Amygdala (tissue), 56 donors: ENCODE data around the gene SPRR2E.
"Not testable (repeated sequence)": the region's sequence is repeated elsewhere in the genome, so short reads cannot be mapped to it uniquely, and the experiment has no call there.

Experiments
- DNase-seq, 56 donors: peaks; one replicate each; lab custom pipeline; 2025; lab: John Stamatoyannopoulos, UW

SPRR2E gene

GRCh38 chr1:153094426-153094825 is at the start of gene SPRR2E:
Gene SPRR2E, minus strand, starts transcription at chr1:153094526. Its CDS starts 775 bp downstream, at chr1:153093751.
- DNase-seq, result no peak

- DNase-seq, result no peak
These were observed 47.1 kb upstream of the SPRR2E start for GRCh38 chr1:153141377-153141776.

GRCh38 chr1:153140484-153140883 is 46.2 kb upstream of the SPRR2E start:
- DNase-seq, result no peak

GRCh38 chr1:153133743-153134142 is 39.4 kb upstream of the SPRR2E start:
- DNase-seq, result no peak

GRCh38 chr1:153133267-153133666 is 38.9 kb upstream of the SPRR2E start:
- no peak for DNase-seq

GRCh38 chr1:153128688-153129087 is 34.4 kb upstream of the SPRR2E start:
- DNase-seq, result not testable (repeated sequence)

GRCh38 chr1:153127296-153127695 is 33.0 kb upstream of the SPRR2E start:
- DNase-seq, result no peak

GRCh38 chr1:153125536-153125935 is 31.2 kb upstream of the SPRR2E start:
- no peak for DNase-seq

GRCh38 chr1:153123793-153124192 is 29.5 kb upstream of the SPRR2E start:
- DNase-seq, result not testable (repeated sequence)

- no peak for DNase-seq
These were observed 28.6 kb upstream of the SPRR2E start for GRCh38 chr1:153122831-153123421.

- no peak for DNase-seq
These were observed 26.6 kb upstream of the SPRR2E start for GRCh38 chr1:153120945-153121344.

GRCh38 chr1:153119491-153119971 is 25.2 kb upstream of the SPRR2E start:
- no peak for DNase-seq

GRCh38 chr1:153115264-153115663 is 20.9 kb upstream of the SPRR2E start:
- not testable (repeated sequence) for DNase-seq

GRCh38 chr1:153113416-153113815 is 19.1 kb upstream of the SPRR2E start, which contains the start of gene SPRR2F:
Gene SPRR2F, minus strand, starts transcription at chr1:153113516. Its CDS starts 783 bp downstream, at chr1:153112733.
- DNase-seq, result no peak

- not testable (repeated sequence) for DNase-seq
These were observed 18.1 kb upstream of the SPRR2E start for GRCh38 chr1:153112454-153112853.

- DNase-seq, result no peak
These were observed 5.9 kb upstream of the SPRR2E start for GRCh38 chr1:153100245-153100644.

GRCh38 chr1:153099461-153100045 is 5.2 kb upstream of the SPRR2E start:
- no peak for DNase-seq

- no peak for DNase-seq
These were observed 1.4 kb upstream of the SPRR2E start for GRCh38 chr1:153095764-153096163.

- no peak for DNase-seq
These were observed 6.7 kb downstream of the SPRR2E start for GRCh38 chr1:153087652-153088051.

- DNase-seq, result no peak
These were observed 12.6 kb downstream of the SPRR2E start for GRCh38 chr1:153081736-153082135.

GRCh38 chr1:153072806-153073726 is 21.3 kb downstream of the SPRR2E start:
- DNase-seq, result no peak
